Ectodermal cell (in vitro differentiated cells): ENCODE results near the gene ADCY3. TPM values are rescaled to one million over a fixed set of nuclear protein-coding genes. Genes with fewer than 3 reads are reported as not detected.

Source experiments
- H3K27ac ChIP-seq: 2 replicates; pipeline ENCODE4 v1.7.0; 2013; ENCODE audit warnings: mild to moderate bottlenecking, low read depth, low read length; ENCODE audit not compliant: insufficient read depth, poor library complexity, severe bottlenecking
- H3K27me3 ChIP-seq: 2 replicates; pipeline ENCODE4 v1.7.0; 2013; ENCODE audit warnings: mild to moderate bottlenecking, low read length; ENCODE audit not compliant: insufficient read depth, control insufficient read depth, poor library complexity, severe bottlenecking
- H3K36me3 ChIP-seq: one replicate; pipeline ENCODE4 v1.7.0; 2013; ENCODE audit warnings: low read length; ENCODE audit not compliant: control insufficient read depth, insufficient read depth
- H3K4me1 ChIP-seq: one replicate; pipeline ENCODE4 v1.7.0; 2013; ENCODE audit warnings: low read length; ENCODE audit not compliant: control insufficient read depth, insufficient read depth
- H3K4me3 ChIP-seq: 2 replicates; pipeline ENCODE4 v1.7.0; 2013; ENCODE audit warnings: low read depth, low read length, control low read depth; ENCODE audit not compliant: insufficient read depth
- H3K9me3 ChIP-seq: 2 replicates; pipeline ENCODE4 v1.7.0; 2013; ENCODE audit warnings: mild to moderate bottlenecking, low read length, moderate library complexity; ENCODE audit not compliant: control insufficient read depth
- WGBS, 2 experiments: methylation state at CpG; one replicate each; pipeline ENCODE4 v1.1.7; 2013; ENCODE audit warnings: missing lambda C conversion rate in 2 of 2; 5-methylcytosine and 5-hydroxymethylcytosine counted together
- polyA plus RNA-seq, 4 experiments: library from polyadenylated mRNA; stranded (reverse); fragments of 50-300 nt; gene quantifications; one replicate each; pipeline ENCODE4 v1.2.3, GENCODE V29; 2013

Gene ADCY3
- 32.0 TPM for polyA plus RNA-seq (2013, experiment 1 of 4)
- polyA plus RNA-seq (2013, experiment 2 of 4) = 35.0 TPM
- polyA plus RNA-seq (2013, experiment 3 of 4) = 30.4 TPM
- 33.2 TPM for polyA plus RNA-seq (2013, experiment 4 of 4)

DNA sequence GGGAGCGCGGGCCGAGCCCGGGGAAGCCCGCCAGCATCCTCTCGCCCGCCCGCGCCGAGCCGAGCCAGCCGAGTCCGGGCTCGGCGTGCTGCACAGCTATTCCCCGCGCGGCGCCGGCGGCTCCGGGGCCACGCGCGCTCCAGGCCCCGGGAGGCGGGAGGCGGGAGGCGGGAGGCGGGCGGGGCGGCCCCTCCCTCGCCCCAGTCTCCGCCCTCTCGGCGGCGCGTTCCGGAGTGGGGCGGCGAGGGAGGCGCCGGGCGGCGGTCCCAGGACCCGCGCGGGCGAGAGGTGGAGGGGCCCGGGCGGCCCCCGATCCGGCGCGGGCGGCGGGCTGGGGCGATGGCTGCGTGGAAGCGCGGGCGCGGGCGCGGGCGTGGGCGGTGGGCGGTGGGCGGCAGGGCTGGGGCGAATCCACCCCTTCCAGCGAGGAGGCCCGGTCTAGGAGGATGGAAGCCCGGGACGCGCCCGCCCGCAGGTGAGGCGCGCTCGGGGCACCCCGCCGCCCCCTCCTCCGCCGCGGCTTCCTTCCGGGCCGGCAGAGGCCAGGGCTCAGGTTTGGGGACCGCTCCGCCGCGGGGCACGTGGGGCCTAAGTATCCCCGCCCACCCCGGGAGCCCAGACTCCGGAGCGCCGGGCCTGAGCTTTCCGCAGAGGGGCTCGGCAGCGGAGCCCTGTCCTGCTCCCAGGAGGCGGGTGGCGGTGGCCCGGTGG, at the start of gene ADCY3:
Gene ADCY3 (minus strand): TSS at position 140 of the 711 bp plus-strand sequence. CDS start 1,250 bp downstream, outside the sequence.
- no peaks in the 10 kb centered on the region for H3K36me3 ChIP-seq
- H3K4me1 ChIP-seq = peaks cover 13% of the 10 kb centered on the region
- no peaks in the 10 kb centered on the region for H3K9me3 ChIP-seq
- peak within 1 kb of the TSS; percentile 51 for H3K4me3 ChIP-seq
- 1% methylated on average over 103 of the region's 103 CpGs for WGBS, 2 experiments
- no peak within 1 kb of the TSS for H3K27ac ChIP-seq
- peaks cover 13% of the 10 kb centered on the region for H3K27me3 ChIP-seq

DNA sequence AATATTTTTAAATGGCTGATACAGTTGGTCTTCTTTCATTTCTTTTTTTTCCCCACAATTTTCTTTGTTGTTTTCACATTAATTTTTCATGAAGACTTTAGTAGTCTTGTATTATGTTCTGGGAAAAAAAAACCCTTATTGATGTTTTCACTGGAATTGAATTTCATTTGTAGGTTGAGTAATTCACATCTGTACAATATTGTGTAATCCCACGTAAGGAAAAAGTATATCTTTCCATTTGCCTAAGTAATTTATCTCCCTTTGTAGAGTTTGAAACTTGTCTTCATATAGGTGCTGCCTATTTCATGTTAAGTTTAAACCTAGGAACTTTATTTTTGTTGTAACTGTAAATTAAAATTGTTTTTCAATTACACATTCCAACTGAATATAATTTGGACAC, 49.7 kb upstream of the ADCY3 start:
- no peaks in the 10 kb centered on the region for H3K27me3 ChIP-seq
- H3K4me3 ChIP-seq = no peak overlapping the region
- H3K27ac ChIP-seq = no peak overlapping the region
- H3K4me1 ChIP-seq = no peaks in the 10 kb centered on the region
- no peaks in the 10 kb centered on the region for H3K9me3 ChIP-seq
- no peaks in the 10 kb centered on the region for H3K36me3 ChIP-seq
- whole genome bisulfite sequencing, 2 experiments = 100% methylated on average over 1 of the region's 1 CpG; no CpG with 5 or more reads in 1 of the 2 experiments

- H3K4me3 ChIP-seq = no peak overlapping the region
- no peaks in the 10 kb centered on the region for H3K9me3 ChIP-seq
- WGBS, 2 experiments = 88 to 97% methylated on average over 1 of the region's 1 CpG
- no peaks in the 10 kb centered on the region for H3K27me3 ChIP-seq
- no peak overlapping the region for H3K27ac ChIP-seq
- H3K4me1 ChIP-seq = no peaks in the 10 kb centered on the region
- peaks cover 5% of the 10 kb centered on the region for H3K36me3 ChIP-seq
Measured at GRCh38 chr2:24961903-24962302, 41.9 kb upstream of the ADCY3 start.

DNA sequence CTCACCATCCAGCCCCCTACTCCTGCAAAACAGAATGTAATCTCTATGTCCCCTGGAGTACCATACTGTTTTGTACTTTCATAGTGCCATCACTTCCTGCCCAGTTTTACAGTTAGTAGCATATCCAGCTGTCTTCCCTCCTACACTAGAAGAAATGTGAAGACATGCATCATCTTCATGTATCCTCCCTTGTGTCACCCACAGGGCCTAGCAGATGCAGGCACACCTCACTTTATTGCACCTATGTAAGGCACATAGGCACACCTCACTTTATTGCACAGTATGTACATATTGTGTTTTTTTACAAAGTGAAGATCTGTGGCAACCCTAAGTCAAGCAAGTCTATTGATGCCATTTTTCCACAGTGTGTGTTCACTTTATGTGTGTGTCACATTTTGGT, 39.7 kb upstream of the ADCY3 start:
- Histone ChIP-seq H3K27ac (no peak overlapping the region), H3K36me3 (peaks cover 15% of the 10 kb centered on the region), H3K4me3 (no peak overlapping the region), H3K4me1 (no peaks in the 10 kb centered on the region), H3K9me3 (no peaks in the 10 kb centered on the region), H3K27me3 (no peaks in the 10 kb centered on the region)

GRCh38 chr2:24958411-24958935, 38.4 kb upstream of the ADCY3 start:
- peaks cover 23% of the 10 kb centered on the region for H3K36me3 ChIP-seq
- no peaks in the 10 kb centered on the region for H3K27me3 ChIP-seq
- no peak overlapping the region for H3K27ac ChIP-seq
- WGBS, 2 experiments = 97 to 98% methylated on average over 3 of the region's 3 CpGs
- H3K9me3 ChIP-seq = no peaks in the 10 kb centered on the region
- no peaks in the 10 kb centered on the region for H3K4me1 ChIP-seq
- no peak overlapping the region for H3K4me3 ChIP-seq

DNA sequence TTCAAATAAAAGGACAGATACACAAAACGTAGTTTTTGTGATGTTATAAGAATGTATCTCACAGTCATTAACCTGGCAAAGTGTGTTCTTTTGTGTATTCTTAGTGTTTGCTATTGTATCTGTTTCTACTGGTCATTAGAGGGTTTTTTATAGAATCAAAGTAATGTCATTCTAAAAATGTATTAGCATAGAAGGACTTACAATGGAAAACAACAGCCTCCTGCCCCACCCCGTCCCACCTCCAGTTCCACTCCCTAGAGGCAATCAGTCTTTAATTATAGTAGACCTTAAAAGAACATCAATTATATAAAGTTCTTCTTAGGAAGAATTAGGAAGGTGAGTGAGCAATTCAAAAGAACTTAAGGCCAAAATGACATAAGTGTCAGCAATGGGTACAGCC, 37.9 kb upstream of the ADCY3 start:
- no peaks in the 10 kb centered on the region for H3K4me1 ChIP-seq
- H3K9me3 ChIP-seq = no peaks in the 10 kb centered on the region
- no peak overlapping the region for H3K4me3 ChIP-seq
- 92 to 98% methylated on average over 1 to 2 of the region's 2 CpGs for WGBS, 2 experiments
- peaks cover 23% of the 10 kb centered on the region for H3K36me3 ChIP-seq
- H3K27me3 ChIP-seq = no peaks in the 10 kb centered on the region
- H3K27ac ChIP-seq = no peak overlapping the region

GRCh38 chr2:24957221-24957620, 37.2 kb upstream of the ADCY3 start:
- Histone ChIP-seq H3K4me1 (no peaks in the 10 kb centered on the region), H3K27me3 (no peaks in the 10 kb centered on the region), H3K9me3 (no peaks in the 10 kb centered on the region), H3K4me3 (no peak overlapping the region), H3K36me3 (peaks cover 23% of the 10 kb centered on the region), H3K27ac (no peak overlapping the region)
- WGBS, 2 experiments = 89 to 100% methylated on average over 1 of the region's 1 CpG

- Histone ChIP-seq H3K36me3 (peaks cover 26% of the 10 kb centered on the region), H3K9me3 (no peaks in the 10 kb centered on the region), H3K4me3 (no peak overlapping the region), H3K4me1 (no peaks in the 10 kb centered on the region), H3K27me3 (no peaks in the 10 kb centered on the region), H3K27ac (no peak overlapping the region)
Measured at GRCh38 chr2:24955921-24956320, 35.9 kb upstream of the ADCY3 start.

DNA sequence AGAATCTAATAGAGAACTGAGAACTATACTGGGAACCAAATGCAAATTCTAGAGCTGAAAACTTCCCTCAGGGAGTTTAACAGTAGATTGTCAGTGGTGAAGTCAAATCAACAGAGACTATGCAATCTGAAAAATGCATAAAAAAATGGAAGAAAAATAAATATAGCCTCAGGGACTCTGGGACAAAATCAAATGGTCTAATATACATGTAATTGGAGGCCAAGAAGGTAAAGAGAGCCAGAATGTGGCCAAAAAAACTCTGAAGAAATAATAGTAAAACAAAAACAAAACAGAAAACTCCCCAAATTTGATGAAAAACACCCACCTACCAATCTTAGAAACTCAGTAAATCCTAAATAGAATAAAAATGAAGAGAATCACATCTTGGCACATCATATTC, 35.2 kb upstream of the ADCY3 start:
- no peak overlapping the region for H3K4me3 ChIP-seq
- H3K36me3 ChIP-seq = peaks cover 26% of the 10 kb centered on the region
- H3K27ac ChIP-seq = no peak overlapping the region
- no peaks in the 10 kb centered on the region for H3K4me1 ChIP-seq
- H3K27me3 ChIP-seq = no peaks in the 10 kb centered on the region
- no peaks in the 10 kb centered on the region for H3K9me3 ChIP-seq

GRCh38 chr2:24950102-24950501, 30.1 kb upstream of the ADCY3 start:
- Histone ChIP-seq H3K4me3 (no peak overlapping the region), H3K36me3 (peaks cover 22% of the 10 kb centered on the region), H3K27ac (no peak overlapping the region), H3K27me3 (no peaks in the 10 kb centered on the region), H3K9me3 (no peaks in the 10 kb centered on the region), H3K4me1 (no peaks in the 10 kb centered on the region)
- WGBS, 2 experiments = 88 to 95% methylated on average over 2 to 6 of the region's 7 CpGs
